ENCODE data around the gene SAMM50. TPM values are rescaled to one million over a fixed set of nuclear protein-coding genes. Genes with fewer than 3 reads are reported as not detected.
"Not testable (repeated sequence)": the region's sequence is repeated elsewhere in the genome, so short reads cannot be mapped to it uniquely, and the experiment has no call there.

Gene SAMM50
- total RNA-seq, 4 donors from 2014 or later = 23.2 to 36.0 (median 32.3) TPM

DNA sequence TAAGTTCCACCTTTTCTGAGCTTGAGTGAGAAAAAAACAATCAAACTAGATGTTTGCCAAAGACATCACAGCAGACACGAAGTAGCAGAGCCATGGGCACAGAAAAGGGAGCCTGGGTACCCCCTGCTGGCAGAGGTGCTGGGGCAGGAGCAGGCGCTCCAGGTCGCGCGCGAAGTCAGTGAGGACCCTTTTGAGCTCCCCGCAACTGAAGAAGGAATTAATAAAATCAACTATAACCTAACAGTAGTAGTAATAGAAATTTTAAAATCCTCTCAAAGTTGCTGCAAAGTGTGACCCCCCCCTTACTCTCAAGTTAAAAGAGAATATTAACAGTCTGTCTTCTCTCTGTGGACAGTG lies 48.8 kb downstream of the SAMM50 start:
- 92 to 94% methylated on average over 7 of the region's 7 CpGs for WGBS, 2 donors
- no peak for DNase-seq (ENCODE audit: low spot score in 2 of 2)
- TF ChIP-seq, protein P1, sequence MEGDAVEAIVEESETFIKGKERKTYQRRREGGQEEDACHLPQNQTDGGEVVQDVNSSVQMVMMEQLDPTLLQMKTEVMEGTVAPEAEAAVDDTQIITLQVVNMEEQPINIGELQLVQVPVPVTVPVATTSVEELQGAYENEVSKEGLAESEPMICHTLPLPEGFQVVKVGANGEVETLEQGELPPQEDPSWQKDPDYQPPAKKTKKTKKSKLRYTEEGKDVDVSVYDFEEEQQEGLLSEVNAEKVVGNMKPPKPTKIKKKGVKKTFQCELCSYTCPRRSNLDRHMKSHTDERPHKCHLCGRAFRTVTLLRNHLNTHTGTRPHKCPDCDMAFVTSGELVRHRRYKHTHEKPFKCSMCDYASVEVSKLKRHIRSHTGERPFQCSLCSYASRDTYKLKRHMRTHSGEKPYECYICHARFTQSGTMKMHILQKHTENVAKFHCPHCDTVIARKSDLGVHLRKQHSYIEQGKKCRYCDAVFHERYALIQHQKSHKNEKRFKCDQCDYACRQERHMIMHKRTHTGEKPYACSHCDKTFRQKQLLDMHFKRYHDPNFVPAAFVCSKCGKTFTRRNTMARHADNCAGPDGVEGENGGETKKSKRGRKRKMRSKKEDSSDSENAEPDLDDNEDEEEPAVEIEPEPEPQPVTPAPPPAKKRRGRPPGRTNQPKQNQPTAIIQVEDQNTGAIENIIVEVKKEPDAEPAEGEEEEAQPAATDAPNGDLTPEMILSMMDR (IDR thresholded peaks at IDR 0.05) = no peak
- no peak for TF ChIP-seq POLR2A (IDR thresholded peaks at IDR 0.05)
- no peak overlapping the region for H3K4me3 ChIP-seq (ENCODE audit: low read depth, poor library complexity, severe bottlenecking)
- intact Hi-C loops (cut with DNase I; ENCODE audit: low total_unique reads) = no loop called here

DNA sequence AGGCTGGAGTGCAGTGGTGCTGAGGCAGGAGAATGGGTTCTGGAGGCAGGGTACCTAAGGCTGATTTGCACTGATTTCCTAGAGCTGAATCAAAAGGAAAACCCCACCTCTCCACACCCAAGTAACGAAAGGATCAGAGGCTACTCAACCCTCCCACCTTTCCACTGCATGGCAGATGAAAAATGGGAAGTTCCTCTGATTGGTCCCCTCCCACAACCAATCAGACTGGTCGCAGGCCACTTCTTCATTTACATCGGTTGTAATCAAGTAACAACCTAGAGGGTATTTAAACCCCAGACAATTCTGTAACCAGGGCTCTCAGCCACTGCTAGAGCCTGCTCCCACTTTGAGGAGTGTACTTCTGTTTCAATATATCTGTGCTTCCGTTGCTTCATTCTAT lies 50.3 kb downstream of the SAMM50 start:
- 86 to 90% methylated on average over 4 of the region's 4 CpGs for WGBS, 2 donors

DNA sequence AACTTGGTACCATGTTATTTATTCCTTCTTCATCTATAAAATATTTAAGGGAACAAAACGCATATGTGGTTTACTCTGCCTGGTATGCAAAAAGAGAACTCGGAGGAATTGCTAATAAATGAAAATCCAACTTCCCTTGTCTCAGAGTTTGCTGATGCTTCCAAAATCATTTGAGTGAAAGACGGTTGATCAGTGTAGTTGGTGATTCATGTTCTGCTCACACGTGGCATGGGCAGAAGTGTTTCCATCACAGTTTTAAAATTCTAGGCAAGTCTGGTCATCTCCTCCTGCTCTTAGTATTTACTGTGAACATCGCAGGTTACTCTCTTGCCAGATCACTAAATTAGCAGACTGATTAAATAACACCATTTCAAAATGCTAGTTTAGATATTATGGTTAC lies 56.9 kb downstream of the SAMM50 start:
- TF ChIP-seq, protein P1 (IDR thresholded peaks at IDR 0.05) = no peak
- 37 to 53% methylated on average over 5 of the region's 5 CpGs for WGBS, 2 donors
- H3K4me3 ChIP-seq (ENCODE audit: low read depth, poor library complexity, severe bottlenecking) = no peak overlapping the region
- no peak for DNase-seq (ENCODE audit: low spot score in 2 of 2)
- intact Hi-C loops (cut with DNase I; ENCODE audit: low total_unique reads) = no loop called here

More for the DNA sequence above, 50.3 kb downstream of the SAMM50 start:
- intact Hi-C loops (cut with DNase I; ENCODE audit: low total_unique reads) = no loop called here
- no peak for TF ChIP-seq POLR2A (IDR thresholded peaks at IDR 0.05)
- TF ChIP-seq, protein P1 (IDR thresholded peaks at IDR 0.05) = no peak
- DNase-seq (ENCODE audit: low spot score in 2 of 2) = no peak
- H3K4me3 ChIP-seq (ENCODE audit: low read depth, poor library complexity, severe bottlenecking) = no peak overlapping the region

DNA sequence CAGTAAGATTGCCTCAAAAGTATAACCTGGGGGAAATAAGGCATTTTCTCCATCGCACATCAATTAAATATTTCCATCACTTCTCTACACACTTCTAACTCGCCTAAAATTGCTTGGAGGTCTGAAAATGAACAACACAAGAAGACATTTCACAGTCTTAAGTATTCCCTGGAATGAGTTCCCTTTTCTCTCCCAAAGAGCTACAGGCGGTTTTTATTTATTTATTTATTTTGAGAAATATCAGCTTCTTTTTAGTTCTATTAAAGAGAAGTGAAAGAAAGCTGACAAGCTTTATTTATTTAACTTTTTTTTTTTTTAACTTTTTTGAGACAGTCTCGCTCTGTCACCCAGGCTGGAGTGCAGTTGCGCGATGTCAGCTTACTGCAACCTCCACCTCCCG lies 57.3 kb downstream of the SAMM50 start:
- TF ChIP-seq, protein P1 (IDR thresholded peaks at IDR 0.05) = no peak
- TF ChIP-seq POLR2A (IDR thresholded peaks at IDR 0.05) = no peak
- 75 to 76% methylated on average over 7 of the region's 7 CpGs for WGBS, 2 donors
- intact Hi-C loops (cut with DNase I; ENCODE audit: low total_unique reads) = no loop called here
- DNase-seq (ENCODE audit: low spot score in 2 of 2) = no peak
- no peak overlapping the region for H3K4me3 ChIP-seq (ENCODE audit: low read depth, poor library complexity, severe bottlenecking)

DNA sequence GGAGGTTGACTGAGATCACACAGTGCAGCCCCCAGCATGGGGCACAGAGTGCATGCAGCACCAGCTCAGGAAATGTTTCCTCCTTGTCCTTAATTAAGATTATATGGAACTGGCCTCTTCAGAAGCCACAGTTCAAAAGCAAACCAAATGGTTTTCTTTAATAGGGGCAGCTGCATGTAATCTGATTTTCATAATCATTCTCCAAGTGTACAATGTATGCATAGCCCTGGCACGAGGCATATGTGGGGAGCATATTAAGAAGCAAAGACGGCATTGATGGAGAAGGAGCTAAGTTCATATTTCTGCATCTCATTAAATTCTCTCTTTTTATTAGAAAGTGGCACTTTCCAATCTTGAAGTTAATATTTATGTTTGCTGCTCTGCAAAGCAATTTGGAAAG lies 59.0 kb downstream of the SAMM50 start:
- intact Hi-C loops (cut with DNase I; ENCODE audit: low total_unique reads) = no loop called here
- H3K4me3 ChIP-seq (ENCODE audit: low read depth, poor library complexity, severe bottlenecking) = no peak overlapping the region
- no peak for DNase-seq (ENCODE audit: low spot score in 2 of 2)
- TF ChIP-seq POLR2A (IDR thresholded peaks at IDR 0.05) = no peak
- TF ChIP-seq, protein P1 (IDR thresholded peaks at IDR 0.05) = no peak
- WGBS, 2 donors = 72 to 78% methylated on average over 2 of the region's 2 CpGs

DNA sequence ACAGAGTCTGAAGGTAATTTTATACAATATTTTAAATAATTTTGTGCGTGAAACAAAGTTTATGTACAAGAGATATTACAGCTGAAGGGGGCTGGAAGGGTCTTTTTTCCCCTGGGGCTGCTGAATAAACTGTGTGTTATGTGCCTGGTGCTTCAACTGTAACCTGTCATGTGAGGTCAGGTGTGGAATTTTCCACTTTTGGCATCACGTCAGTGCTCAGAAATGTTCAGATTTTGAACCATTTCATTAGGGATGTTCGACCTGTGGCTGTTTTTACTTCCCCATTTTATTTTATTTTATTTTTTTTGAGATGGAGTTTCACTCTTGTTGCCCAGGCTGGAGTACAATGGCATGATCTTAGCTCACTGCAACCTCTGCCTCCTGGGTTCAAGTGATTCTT lies 61.3 kb downstream of the SAMM50 start:
- H3K4me3 ChIP-seq (ENCODE audit: low read depth, poor library complexity, severe bottlenecking); intact Hi-C loops (cut with DNase I; ENCODE audit: low total_unique reads); DNase-seq (ENCODE audit: low spot score in 2 of 2): not testable (repeated sequence)
- 86 to 93% methylated on average over 3 of the region's 3 CpGs for WGBS, 2 donors

Measured in lower leg skin (tissue), 4 donors.